H1 (cell line): Measurements from ENCODE around the gene DOCK1. TPM values are rescaled to one million over a fixed set of nuclear protein-coding genes. Genes with fewer than 3 reads are reported as not detected.

Experiments
- CTCF ChIA-PET: fragments of 300-600 bp; sonication (Branson Sonifier 250); formaldehyde crosslinking; loops from one replicate; lab custom pipeline; 2021; ENCODE audit not compliant: partially characterized antibody; lab: Charles Lee
- POLR2A ChIA-PET: fragments of 300-600 bp; sonication (Branson Sonifier 250); formaldehyde crosslinking; loops from one replicate; lab custom pipeline; 2021; ENCODE audit warnings: inconsistent platforms; ENCODE audit not compliant: partially characterized antibody; lab: Charles Lee
- DNase-seq, 2 experiments: peaks; one replicate each; pipeline versions ENCODE4 v3.0.0 to v3.0.0-alpha.2; 2010 to 2022; ENCODE audit warnings: low spot score in 2 of 2, low read depth in 1 of 2, mixed read lengths in 1 of 2
- FAIRE-seq: peaks from 2 replicates; lab custom pipeline; 2011; peaks lifted over from hg19 to GRCh38; lab: Jason Lieb, UNC
- H2AFZ ChIP-seq: 2 replicates; pipeline ENCODE4 v1.8.1; 2012; ENCODE audit warnings: low read length, inconsistent platforms
- H2AK5ac ChIP-seq: 2 replicates; pipeline ENCODE4 v1.6.1; 2013; ENCODE audit warnings: low read depth, low read length
- H2BK120ac ChIP-seq: replicated peaks from 2 replicates; pipeline ENCODE3; 2013; ENCODE audit warnings: low read depth, low read length, inconsistent platforms
- H2BK12ac ChIP-seq: 2 replicates; pipeline ENCODE4 v1.6.1; 2013; ENCODE audit warnings: low read depth, low read length
- H2BK15ac ChIP-seq: 2 replicates; pipeline ENCODE4 v1.6.1; 2013; ENCODE audit warnings: low read length
- H2BK20ac ChIP-seq: 2 replicates; pipeline ENCODE4 v1.6.1; 2013; ENCODE audit warnings: low read length
- H2BK5ac ChIP-seq: 2 replicates; pipeline ENCODE4 v1.6.1; 2013; ENCODE audit warnings: low read depth, low read length
- H3K14ac ChIP-seq: 2 replicates; pipeline ENCODE4 v1.6.1; 2013; ENCODE audit warnings: inconsistent platforms; ENCODE audit not compliant: insufficient read length
- H3K18ac ChIP-seq: 2 replicates; pipeline ENCODE4 v1.6.1; 2013; ENCODE audit warnings: low read length; ENCODE audit errors: extremely low read depth
- H3K23ac ChIP-seq: 2 replicates; pipeline ENCODE4 v1.6.1; 2013; ENCODE audit warnings: inconsistent platforms; ENCODE audit not compliant: insufficient read length
- H3K23me2 ChIP-seq: 2 replicates; pipeline ENCODE4 v1.6.1; 2013; ENCODE audit warnings: low read depth, low read length
- H3K27ac ChIP-seq: 2 replicates; pipeline ENCODE4 v1.6.1; 2011; ENCODE audit warnings: low read depth, low read length, inconsistent platforms
- H3K27me3 ChIP-seq, 4 experiments: replicated peaks in 1 of 4; 1 replicate in 1 of 4; 2 replicates in 3 of 4; pipeline versions ENCODE4 v1.6.1 to v1.8.1; 2011 to 2013; ENCODE audit warnings: low read length in 3 of 4, mild to moderate bottlenecking in 3 of 4, inconsistent platforms in 2 of 4, mixed read lengths in 2 of 4, moderate library complexity in 1 of 4; ENCODE audit not compliant: control insufficient read depth in 3 of 4, insufficient read depth in 3 of 4; ENCODE audit errors: extremely low read depth in 1 of 4
- H3K36me3 ChIP-seq, 4 experiments: 2 replicates each; pipeline versions ENCODE4 v1.6.1 to v1.8.1; 2011 to 2013; ENCODE audit warnings: mild to moderate bottlenecking in 4 of 4, low read length in 3 of 4, moderate library complexity in 2 of 4, control low read depth in 1 of 4, inconsistent platforms in 1 of 4; ENCODE audit not compliant: insufficient read depth in 4 of 4, control insufficient read depth in 2 of 4
- H3K4ac ChIP-seq: replicated peaks from 2 replicates; pipeline ENCODE3; 2013; ENCODE audit warnings: low read length, low read depth, mixed read lengths, inconsistent platforms; ENCODE audit not compliant: insufficient read length
- H3K4me1 ChIP-seq, 4 experiments: replicated peaks in 1 of 4; 1 replicate in 1 of 4; 2 replicates in 3 of 4; pipeline versions ENCODE4 v1.6.1 to v1.8.1; 2011 to 2013; ENCODE audit warnings: low read length in 3 of 4, inconsistent platforms in 2 of 4, mixed read lengths in 1 of 4; ENCODE audit not compliant: insufficient read depth in 4 of 4, control insufficient read depth in 3 of 4
- H3K4me2 ChIP-seq, 2 experiments: 2 replicates each; pipeline versions ENCODE4 v1.6.1 to v1.8.1; 2011 to 2013; ENCODE audit warnings: low read depth in 2 of 2, low read length in 2 of 2, control low read depth in 1 of 2, inconsistent platforms in 1 of 2, mild to moderate bottlenecking in 1 of 2; ENCODE audit not compliant: insufficient read depth in 1 of 2
- H3K4me3 ChIP-seq, 4 experiments: fragments of 200-600, 300-600 bp in 1 of 4; sonication (generic), shearing (Covaris generic), sonication (Bioruptor Twin) in 1 of 4; 2 replicates each; pipeline versions ENCODE4 v1.5.1 to v1.8.1; 2011 to 2016; ENCODE audit warnings: low read length in 4 of 4, low read depth in 3 of 4, control low read depth in 2 of 4, inconsistent platforms in 2 of 4, mild to moderate bottlenecking in 2 of 4, mixed read lengths in 1 of 4, moderate library complexity in 1 of 4; ENCODE audit not compliant: insufficient read depth in 2 of 4; ENCODE audit errors: extremely low read depth in 1 of 4
- H3K56ac ChIP-seq: replicated peaks from 2 replicates; pipeline ENCODE3; 2013; ENCODE audit warnings: low read depth, mild to moderate bottlenecking, mixed read lengths, low read length, inconsistent platforms; ENCODE audit not compliant: insufficient read length
- H3K79me1 ChIP-seq: 2 replicates; pipeline ENCODE4 v1.6.1; 2013; ENCODE audit warnings: low read depth, low read length, control low read depth
- H3K79me2 ChIP-seq, 2 experiments: 2 replicates each; pipeline versions ENCODE4 v1.6.1 to v1.8.1; 2012 to 2013; ENCODE audit warnings: low read length in 2 of 2, mild to moderate bottlenecking in 2 of 2, inconsistent platforms in 1 of 2; ENCODE audit not compliant: insufficient read depth in 2 of 2, control insufficient read depth in 1 of 2
- H3K9ac ChIP-seq, 4 experiments: replicated peaks in 1 of 4; 1 replicate in 1 of 4; 2 replicates in 3 of 4; pipeline versions ENCODE4 v1.6.1 to v1.8.1; 2011 to 2013; ENCODE audit warnings: low read depth in 3 of 4, low read length in 3 of 4, control low read depth in 2 of 4, mild to moderate bottlenecking in 2 of 4, moderate library complexity in 2 of 4, inconsistent platforms in 1 of 4; ENCODE audit errors: extremely low read depth in 1 of 4
- H3K9me3 ChIP-seq, 2 experiments: 2 replicates each; pipeline versions ENCODE4 v1.6.1 to v1.8.1; 2012 to 2013; ENCODE audit warnings: mild to moderate bottlenecking in 2 of 2, moderate library complexity in 2 of 2, control low read depth in 1 of 2, inconsistent platforms in 1 of 2, low read depth in 1 of 2, low read length in 1 of 2, mixed read lengths in 1 of 2; ENCODE audit not compliant: insufficient read depth in 2 of 2
- H4K20me1 ChIP-seq, 2 experiments: replicated peaks in 1 of 2; 2 replicates each; pipeline versions ENCODE3 to v1.8.1; 2011 to 2013; ENCODE audit warnings: inconsistent platforms in 2 of 2, low read length in 2 of 2, mild to moderate bottlenecking in 1 of 2; ENCODE audit not compliant: insufficient read depth in 2 of 2, control insufficient read depth in 1 of 2
- H4K5ac ChIP-seq: 2 replicates; pipeline ENCODE4 v1.6.1; 2013; ENCODE audit warnings: low read length, low read depth, mixed read lengths, inconsistent platforms; ENCODE audit not compliant: insufficient read length
- H4K8ac ChIP-seq: 2 replicates; pipeline ENCODE4 v1.8.0; 2013; ENCODE audit warnings: mild to moderate bottlenecking, moderate library complexity, low read length, inconsistent platforms; ENCODE audit not compliant: insufficient read depth; ENCODE audit errors: extremely low read depth
- H4K91ac ChIP-seq: replicated peaks from 2 replicates; pipeline ENCODE3; 2013; ENCODE audit warnings: low read length, mixed read lengths, inconsistent platforms; ENCODE audit not compliant: insufficient read length
- ATF2 ChIP-seq: IDR thresholded peaks from 2 replicates; pipeline ENCODE4 v1.6.1; 2012; ENCODE audit warnings: low read length, inconsistent platforms
- CBX5 ChIP-seq: fragments of 300-800, 300-1000 bp; sonication (generic); IDR thresholded peaks from 2 replicates; pipeline ENCODE4 v1.7.1; 2016; ENCODE audit warnings: antibody characterized with exemption, low read length, low read depth
- CEBPB ChIP-seq: IDR thresholded peaks from 2 replicates; pipeline ENCODE4 v1.6.1; 2012; ENCODE audit warnings: low read depth, low read length
- CHD1 ChIP-seq: IDR thresholded peaks from 2 replicates; pipeline ENCODE4 v1.6.1; 2012; ENCODE audit warnings: low read depth, low read length, improper control_type of control experiment
- CTBP2 ChIP-seq: IDR thresholded peaks from 2 replicates; pipeline ENCODE4 v1.7.0; 2011; ENCODE audit warnings: borderline replicate concordance, mild to moderate bottlenecking, moderate library complexity, mixed read lengths, low read length; ENCODE audit not compliant: insufficient read depth, insufficient read length
- JUND ChIP-seq: IDR thresholded peaks from 2 replicates; pipeline ENCODE4 v1.6.1; 2011; ENCODE audit warnings: mild to moderate bottlenecking, improper control_type of control experiment, low read length
- KDM4A ChIP-seq: IDR thresholded peaks from one replicate; pipeline ENCODE4 v1.7.1; 2012; ENCODE audit warnings: low read depth, mild to moderate bottlenecking, moderate library complexity, low read length, inconsistent platforms; ENCODE audit not compliant: severe bottlenecking
- POLR2AphosphoS5 ChIP-seq: IDR thresholded peaks from 2 replicates; pipeline ENCODE4 v1.6.1; 2011; ENCODE audit warnings: low read depth, low read length
- RFX5 ChIP-seq: IDR thresholded peaks from 2 replicates; pipeline ENCODE4 v1.6.1; 2011; ENCODE audit warnings: low read depth, low read length, improper control_type of control experiment, borderline replicate concordance
- TAF1 ChIP-seq: IDR thresholded peaks from 2 replicates; pipeline ENCODE4 v1.6.1; 2011; ENCODE audit warnings: mild to moderate bottlenecking, low read depth, low read length
- polyA plus RNA-seq, 7 experiments: library from polyadenylated mRNA; depleted of rRNA in 3 of 7; stranded (reverse) in 5 of 7; unstranded in 2 of 7; fragments of >200 nt in 5 of 7; fragments of 200-250 nt in 2 of 7; gene quantifications; 1 replicate in 5 of 7; 2 replicates in 1 of 7; 4 replicates in 1 of 7; pipeline versions ENCODE4 v1.2.1 to v1.2.3, GENCODE V29; 2011 to 2013; ENCODE audit warnings: missing spikeins in 2 of 7, mixed read lengths in 2 of 7
- total RNA-seq: library from RNA; stranded (reverse); fragmentation: NEBNext Ultra II Directional; extraction: Animal tissue kit (Norgen Biotek cat#: 25700); gene quantifications from 2 replicates; pipeline ENCODE4 v1.2.1, GENCODE V29; 2021
- TF ChIP-seq, protein P1 (sequence below), 3 experiments: IDR thresholded peaks; 1 replicate in 2 of 3; 2 replicates in 1 of 3; pipeline versions ENCODE4 v1.5.1 to v1.6.1; 2011; ENCODE audit warnings: low read length in 3 of 3, mild to moderate bottlenecking in 3 of 3, inconsistent platforms in 2 of 3, low read depth in 1 of 3, moderate library complexity in 1 of 3; ENCODE audit not compliant: insufficient read depth in 1 of 3; ENCODE audit errors: control extremely low read depth in 1 of 3

The DOCK1 gene
- total and polyA plus RNA-seq, 2 of the 8 experiments (the other 6 are each of a cell fraction or from before 2014, with no cell fraction given), result 11.6 to 53.0 TPM

GRCh38 chr10:127189226-127189625, 284.0 kb downstream of the DOCK1 start:
- H3K27ac ChIP-seq, result no peak overlapping the region
- H3K14ac ChIP-seq, result no peak overlapping the region
- H2AFZ ChIP-seq, result no peak overlapping the region
- H4K8ac ChIP-seq, result no peak overlapping the region
- 0 out of 8 replicates have a peak, but pooled peaks cover 0 to 2% (median 0%) of the 10 kb centered on the region in 4 experiments for H3K36me3 ChIP-seq
- H3K79me1 ChIP-seq, result no peaks in the 10 kb centered on the region
- H2BK12ac ChIP-seq, result no peak overlapping the region
- H2BK5ac ChIP-seq, result no peak overlapping the region
- H4K91ac ChIP-seq, result no peak overlapping the region
- H2BK15ac ChIP-seq, result no peak overlapping the region
- H2AK5ac ChIP-seq, result no peak overlapping the region
- H3K23me2 ChIP-seq, result no peaks in the 10 kb centered on the region
- DNase-seq (no peak), FAIRE-seq (no peak)
- H3K9me3 ChIP-seq, result no peaks in the 10 kb centered on the region
- no peak overlapping the region for H3K4me2 ChIP-seq
- H3K56ac ChIP-seq, result no peak overlapping the region
- no peak overlapping the region for H3K9ac ChIP-seq
- no peak overlapping the region for H3K23ac ChIP-seq
- ChIA-PET POLR2A (no interaction called here), CTCF (interaction anchor here (0.7 kb wide), 1 partner anchor 126 kb away, joined by 3 read pairs; no protein-coding TSS in a partner anchor)
- H2BK20ac ChIP-seq, result no peak overlapping the region
- H3K4ac ChIP-seq, result no peak overlapping the region
- peaks cover 0 to 11% (median 2%) of the 10 kb centered on the region in 4 experiments; a peak in 5 of 7 replicates for H3K27me3 ChIP-seq
- no peak overlapping the region for H4K5ac ChIP-seq
- no peak overlapping the region for H3K18ac ChIP-seq
- H3K4me1 ChIP-seq, result no peaks in the 10 kb centered on the region
- H2BK120ac ChIP-seq, result no peak overlapping the region
- no peak overlapping the region for H3K4me3 ChIP-seq
- no peaks in the 10 kb centered on the region for H3K79me2 ChIP-seq
- H4K20me1 ChIP-seq, result peaks cover 2 to 5% of the 10 kb centered on the region in 2 experiments
- no peak for TF ChIP-seq CHD1
- TF ChIP-seq POLR2AphosphoS5, result no peak
- no peak for TF ChIP-seq TAF1
- TF ChIP-seq ATF2, result no peak
- TF ChIP-seq CTBP2, result no peak
- no peak for TF ChIP-seq CBX5
- no peak for TF ChIP-seq JUND
- TF ChIP-seq CEBPB, result no peak
- TF ChIP-seq, protein P1, sequence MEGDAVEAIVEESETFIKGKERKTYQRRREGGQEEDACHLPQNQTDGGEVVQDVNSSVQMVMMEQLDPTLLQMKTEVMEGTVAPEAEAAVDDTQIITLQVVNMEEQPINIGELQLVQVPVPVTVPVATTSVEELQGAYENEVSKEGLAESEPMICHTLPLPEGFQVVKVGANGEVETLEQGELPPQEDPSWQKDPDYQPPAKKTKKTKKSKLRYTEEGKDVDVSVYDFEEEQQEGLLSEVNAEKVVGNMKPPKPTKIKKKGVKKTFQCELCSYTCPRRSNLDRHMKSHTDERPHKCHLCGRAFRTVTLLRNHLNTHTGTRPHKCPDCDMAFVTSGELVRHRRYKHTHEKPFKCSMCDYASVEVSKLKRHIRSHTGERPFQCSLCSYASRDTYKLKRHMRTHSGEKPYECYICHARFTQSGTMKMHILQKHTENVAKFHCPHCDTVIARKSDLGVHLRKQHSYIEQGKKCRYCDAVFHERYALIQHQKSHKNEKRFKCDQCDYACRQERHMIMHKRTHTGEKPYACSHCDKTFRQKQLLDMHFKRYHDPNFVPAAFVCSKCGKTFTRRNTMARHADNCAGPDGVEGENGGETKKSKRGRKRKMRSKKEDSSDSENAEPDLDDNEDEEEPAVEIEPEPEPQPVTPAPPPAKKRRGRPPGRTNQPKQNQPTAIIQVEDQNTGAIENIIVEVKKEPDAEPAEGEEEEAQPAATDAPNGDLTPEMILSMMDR (IDR thresholded peaks at IDR 0.05; ENCODE audit: control extremely low read depth in 1 of 3, insufficient read depth in 1 of 3, low read depth in 1 of 3, low read length in 3 of 3), result no peak
- no peak for TF ChIP-seq KDM4A
- TF ChIP-seq RFX5, result no peak
